ENCODE data around the gene MLLT3. TPM values are rescaled to one million over a fixed set of nuclear protein-coding genes. Genes with fewer than 3 reads are reported as not detected.
A peak's percentile ranks its signal among the peaks of the same experiment; 100 is the strongest.

MLLT3 gene
- total RNA-seq, 2 experiments from 2014 or later: 112 to 114 TPM

DNA sequence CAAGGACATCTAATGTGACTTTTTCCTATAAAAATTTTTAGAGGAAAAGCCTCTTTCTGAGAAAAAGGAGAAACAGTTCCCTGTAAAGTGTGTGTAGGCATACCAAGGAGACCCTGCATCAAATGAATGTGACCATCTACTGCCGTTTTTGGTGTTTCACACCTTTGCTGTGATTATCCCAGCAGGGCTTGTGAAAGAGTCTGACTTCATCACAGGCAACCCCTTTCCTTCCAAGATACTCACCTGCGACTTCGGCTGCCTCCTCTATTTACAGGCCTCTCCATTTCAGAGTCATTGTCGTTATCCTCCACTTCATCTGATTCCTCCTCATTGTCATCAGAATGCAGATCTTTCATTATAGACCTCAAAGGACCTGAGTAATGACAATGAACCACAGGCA, 259.1 kb downstream of the MLLT3 start:
- H3K4me3 Mint-ChIP-seq: no peak overlapping the region
- DNase-seq: no peak
- ChIA-PET CTCF (no interaction called here), POLR2A (no interaction called here)
- no peak for ATAC-seq
- no peaks in the 10 kb centered on the region for H3K9me3 Mint-ChIP-seq (ENCODE audit: insufficient read depth)
- no peaks in the 10 kb centered on the region for H3K27me3 Mint-ChIP-seq (ENCODE audit: low read depth)
- H3K27ac Mint-ChIP-seq: peak overlapping the region; percentile 53
- H3K36me3 Mint-ChIP-seq (ENCODE audit: low read depth): peaks cover 82% of the 10 kb centered on the region
- peaks cover 69% of the 10 kb centered on the region for H3K4me1 Mint-ChIP-seq (ENCODE audit: low read depth)

DNA sequence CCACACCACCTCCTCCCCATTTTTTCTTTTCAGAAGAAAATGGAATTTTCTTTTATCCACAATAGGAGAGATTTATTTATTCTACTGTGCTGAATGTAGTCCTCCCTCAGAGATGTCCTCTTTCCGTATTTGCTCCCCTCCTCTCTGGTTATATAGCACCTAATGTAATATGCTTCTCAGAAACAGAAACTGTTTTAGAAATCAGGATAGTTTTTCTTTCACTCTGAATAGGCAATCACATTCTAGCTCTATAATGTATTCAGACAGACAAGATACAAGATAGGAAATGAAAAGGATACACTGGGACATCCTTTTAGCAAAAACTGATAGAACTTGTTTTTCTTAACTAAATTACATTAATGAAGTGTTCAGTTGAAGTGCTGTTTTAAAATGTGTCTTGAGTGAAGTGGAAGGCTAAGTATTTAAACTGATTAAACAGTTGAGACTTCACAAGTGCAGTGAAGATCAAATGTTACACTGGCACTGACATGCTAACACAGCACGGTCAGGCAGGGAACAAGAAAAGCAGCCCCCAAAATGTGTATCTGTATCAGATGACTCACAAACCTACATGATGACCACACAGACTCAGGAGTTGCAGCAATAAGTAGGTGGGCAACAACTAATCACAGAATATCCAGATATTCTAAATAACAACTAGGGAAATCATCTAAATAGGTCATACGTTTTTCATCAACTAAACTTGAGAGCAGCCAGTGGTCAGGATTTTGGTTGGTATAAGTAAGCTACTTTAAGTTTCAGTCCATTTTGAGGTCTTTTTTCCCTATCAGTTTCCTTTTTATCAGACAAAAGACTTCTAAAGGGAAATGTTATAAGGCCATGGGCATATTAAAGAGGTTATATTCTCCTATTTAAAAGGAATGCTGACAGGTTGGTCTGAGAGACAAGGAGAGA, 260.4 kb downstream of the MLLT3 start:
- Mint-ChIP-seq H3K9me3 (ENCODE audit: insufficient read depth) (no peaks in the 10 kb centered on the region), H3K4me1 (ENCODE audit: low read depth) (peaks cover 70% of the 10 kb centered on the region), H3K27me3 (ENCODE audit: low read depth) (no peaks in the 10 kb centered on the region), H3K27ac (peak overlapping the region; percentile 87), H3K4me3 (peak overlapping the region; percentile 34), H3K36me3 (ENCODE audit: low read depth) (peaks cover 80% of the 10 kb centered on the region)
- CTCF ChIA-PET: no interaction called here
- DNase-seq (no peak), ATAC-seq (peak; percentile 77)
- POLR2A ChIA-PET: interaction anchor here (1.3 kb wide), 1 partner anchor 21 kb away, joined by 3 read pairs; no protein-coding TSS in a partner anchor

DNA sequence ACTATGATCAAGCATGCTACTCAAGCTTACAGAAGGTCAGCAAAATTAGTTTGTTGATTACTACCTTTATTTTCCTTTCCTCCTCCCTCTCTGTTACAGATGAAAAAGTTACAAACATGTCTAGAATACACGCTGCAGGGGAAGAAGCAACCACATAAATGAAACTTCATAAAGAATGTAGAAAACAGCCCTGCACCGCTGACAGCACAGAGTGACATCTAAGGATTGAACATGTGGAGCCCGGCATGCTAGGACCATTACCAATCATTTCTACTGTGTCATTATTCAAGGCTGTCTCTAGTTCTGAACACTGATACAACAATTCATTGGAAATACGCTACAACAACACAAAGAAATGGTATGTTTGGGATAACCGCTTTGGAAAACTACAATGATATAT, 261.1 kb downstream of the MLLT3 start:
- Mint-ChIP-seq H3K9me3 (ENCODE audit: insufficient read depth) (no peaks in the 10 kb centered on the region), H3K36me3 (ENCODE audit: low read depth) (peaks cover 80% of the 10 kb centered on the region), H3K4me1 (ENCODE audit: low read depth) (peaks cover 71% of the 10 kb centered on the region), H3K27ac (peak overlapping the region; percentile 74), H3K27me3 (ENCODE audit: low read depth) (no peaks in the 10 kb centered on the region), H3K4me3 (peak overlapping the region; percentile 34)
- POLR2A ChIA-PET: interaction anchor here (1.3 kb wide), 1 partner anchor 22 kb away, joined by 3 read pairs; no protein-coding TSS in a partner anchor
- DNase-seq (no peak), ATAC-seq (peak; percentile 35)
- CTCF ChIA-PET: interaction anchor here (1.2 kb wide), 1 partner anchor 164 kb away, joined by 3 read pairs; no protein-coding TSS in a partner anchor

DNA sequence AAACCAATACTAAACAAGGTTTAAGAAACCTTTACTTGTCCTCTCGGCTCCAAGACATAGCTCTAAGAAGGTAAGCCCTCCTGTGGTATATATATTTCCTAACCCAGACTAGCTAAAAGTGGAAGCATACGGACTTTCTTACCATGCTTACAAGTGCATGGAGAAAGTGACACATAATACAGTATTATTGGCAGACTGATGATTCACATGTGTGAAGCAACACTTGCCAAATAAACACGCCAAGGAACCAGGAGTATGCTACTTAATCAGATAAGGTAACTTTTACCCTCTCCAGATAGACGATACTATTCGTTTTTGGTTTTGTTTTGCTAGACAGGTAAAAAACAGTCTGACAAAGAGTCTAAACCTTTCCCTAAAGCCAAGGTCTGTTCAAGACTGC, 264.1 kb downstream of the MLLT3 start:
- Mint-ChIP-seq H3K27me3 (ENCODE audit: low read depth) (no peaks in the 10 kb centered on the region), H3K9me3 (ENCODE audit: insufficient read depth) (no peaks in the 10 kb centered on the region), H3K27ac (peak overlapping the region; percentile 37), H3K4me3 (no peak overlapping the region), H3K4me1 (ENCODE audit: low read depth) (peaks cover 90% of the 10 kb centered on the region), H3K36me3 (ENCODE audit: low read depth) (peaks cover 85% of the 10 kb centered on the region)
- POLR2A ChIA-PET: interaction anchor here (1.5 kb wide), 1 partner anchor 264 kb away, joined by 7 read pairs; the partner anchor contains the start of gene MLLT3
- no peak for DNase-seq
- CTCF ChIA-PET: interaction anchor here (1.0 to 2.2 kb wide), 6 partner anchors 9 to 583 kb away, joined by 3 to 16 read pairs (median 4); partner anchors contain the start of gene MLLT3
- ATAC-seq: peak; percentile 17

DNA sequence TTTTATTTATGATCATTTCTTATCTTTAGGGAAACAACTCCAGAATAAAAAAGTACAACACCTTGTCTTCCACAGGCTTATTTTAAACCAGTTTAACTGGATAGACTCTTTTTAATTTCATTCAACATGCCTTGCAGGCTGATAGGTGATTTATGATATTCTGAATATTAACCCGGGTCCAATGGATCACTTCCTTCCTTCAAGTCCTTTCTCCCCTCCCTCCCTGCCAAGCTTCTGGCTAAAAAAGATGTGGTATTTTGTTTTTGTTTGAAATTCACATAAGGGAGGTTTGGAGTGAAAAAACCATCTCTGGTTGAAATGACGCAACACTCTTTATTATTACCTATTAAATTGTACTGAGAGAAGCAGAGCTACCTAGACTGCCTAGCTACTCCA, 265.3 kb downstream of the MLLT3 start:
- ATAC-seq: no peak
- Mint-ChIP-seq H3K9me3 (ENCODE audit: insufficient read depth) (no peaks in the 10 kb centered on the region), H3K27ac (peak overlapping the region; percentile 77), H3K36me3 (ENCODE audit: low read depth) (peaks cover 86% of the 10 kb centered on the region), H3K4me1 (ENCODE audit: low read depth) (peaks cover 86% of the 10 kb centered on the region), H3K4me3 (no peak overlapping the region), H3K27me3 (ENCODE audit: low read depth) (no peaks in the 10 kb centered on the region)
- ChIA-PET CTCF (interaction anchor here (0.8 to 2.2 kb wide), 12 partner anchors 19 to 585 kb away, joined by 3 to 16 read pairs (median 3); partner anchors contain the start of gene MLLT3), POLR2A (interaction anchor here (1.5 kb wide), 1 partner anchor 265 kb away, joined by 7 read pairs; the partner anchor contains the start of gene MLLT3)
- no peak for DNase-seq

DNA sequence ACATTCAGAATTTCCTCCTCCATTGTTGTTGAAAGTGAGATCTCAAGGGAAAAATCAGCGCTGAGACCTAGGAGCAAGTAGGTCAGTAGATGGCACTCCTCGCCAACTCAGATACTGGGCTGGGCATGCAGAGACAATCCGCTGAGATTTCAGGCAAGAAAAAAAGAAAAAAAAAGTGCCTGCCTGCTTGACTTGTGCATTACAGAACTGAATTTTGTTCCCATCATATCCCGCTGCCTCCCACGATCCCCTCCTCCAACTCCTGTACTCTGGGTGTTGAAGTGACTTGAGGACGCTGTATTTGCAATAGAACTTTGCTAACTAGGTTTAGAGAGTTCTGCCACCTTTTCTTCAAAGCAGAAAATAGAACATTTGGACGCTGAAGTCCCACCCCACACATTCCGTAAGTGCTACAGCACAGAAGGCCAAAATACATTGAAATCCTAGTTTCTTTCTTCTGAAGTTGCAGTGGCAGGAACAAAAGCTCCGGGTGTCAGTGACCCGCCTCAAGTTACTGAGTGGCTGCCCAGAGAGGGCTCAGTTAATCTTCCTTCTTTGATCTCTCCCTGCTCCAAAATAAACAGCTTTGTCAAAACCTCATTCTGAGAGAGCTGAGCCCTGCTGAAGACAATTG, 265.8 kb downstream of the MLLT3 start:
- Mint-ChIP-seq H3K4me3 (no peak overlapping the region), H3K27me3 (ENCODE audit: low read depth) (no peaks in the 10 kb centered on the region), H3K36me3 (ENCODE audit: low read depth) (peaks cover 86% of the 10 kb centered on the region), H3K27ac (peak overlapping the region; percentile 77), H3K4me1 (ENCODE audit: low read depth) (peaks cover 81% of the 10 kb centered on the region), H3K9me3 (ENCODE audit: insufficient read depth) (no peaks in the 10 kb centered on the region)
- ATAC-seq: peak; percentile 62
- DNase-seq: peak; percentile 73
- ChIA-PET CTCF (interaction anchor here (0.8 to 2.2 kb wide), 13 partner anchors 20 to 586 kb away, joined by 3 to 16 read pairs (median 3); partner anchors contain the start of gene MLLT3), POLR2A (no interaction called here)

DNA sequence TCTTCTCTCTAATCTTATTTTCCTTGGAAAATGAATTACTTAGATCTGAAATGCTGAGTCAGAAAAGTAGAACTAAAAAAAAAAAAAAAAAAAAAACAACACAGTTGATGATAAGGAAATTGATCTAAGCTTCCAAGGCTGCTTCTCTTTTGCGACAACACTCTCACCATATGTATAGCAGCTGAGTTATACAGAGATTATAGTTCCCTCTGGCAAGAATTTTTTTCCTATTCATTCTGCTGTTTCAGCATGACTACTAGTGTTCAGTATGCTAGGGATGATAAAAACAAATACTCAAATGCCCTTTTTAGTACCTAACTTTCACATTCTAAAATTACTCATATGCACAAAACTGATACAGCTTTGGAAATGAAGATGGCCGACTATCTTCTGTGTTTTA, 267.3 kb downstream of the MLLT3 start:
- Mint-ChIP-seq H3K9me3 (ENCODE audit: insufficient read depth) (no peaks in the 10 kb centered on the region), H3K27me3 (ENCODE audit: low read depth) (no peaks in the 10 kb centered on the region), H3K4me1 (ENCODE audit: low read depth) (peaks cover 72% of the 10 kb centered on the region), H3K4me3 (no peak overlapping the region), H3K36me3 (ENCODE audit: low read depth) (peaks cover 86% of the 10 kb centered on the region), H3K27ac (no peak overlapping the region)
- ATAC-seq (no peak), DNase-seq (no peak)
- ChIA-PET POLR2A (interaction anchor here (0.9 kb wide), 1 partner anchor 20 kb away, joined by 3 read pairs; no protein-coding TSS in a partner anchor), CTCF (interaction anchor here (1.0 to 2.2 kb wide), 10 partner anchors 12 to 586 kb away, joined by 3 to 8 read pairs (median 4); partner anchors contain the start of gene MLLT3)

DNA sequence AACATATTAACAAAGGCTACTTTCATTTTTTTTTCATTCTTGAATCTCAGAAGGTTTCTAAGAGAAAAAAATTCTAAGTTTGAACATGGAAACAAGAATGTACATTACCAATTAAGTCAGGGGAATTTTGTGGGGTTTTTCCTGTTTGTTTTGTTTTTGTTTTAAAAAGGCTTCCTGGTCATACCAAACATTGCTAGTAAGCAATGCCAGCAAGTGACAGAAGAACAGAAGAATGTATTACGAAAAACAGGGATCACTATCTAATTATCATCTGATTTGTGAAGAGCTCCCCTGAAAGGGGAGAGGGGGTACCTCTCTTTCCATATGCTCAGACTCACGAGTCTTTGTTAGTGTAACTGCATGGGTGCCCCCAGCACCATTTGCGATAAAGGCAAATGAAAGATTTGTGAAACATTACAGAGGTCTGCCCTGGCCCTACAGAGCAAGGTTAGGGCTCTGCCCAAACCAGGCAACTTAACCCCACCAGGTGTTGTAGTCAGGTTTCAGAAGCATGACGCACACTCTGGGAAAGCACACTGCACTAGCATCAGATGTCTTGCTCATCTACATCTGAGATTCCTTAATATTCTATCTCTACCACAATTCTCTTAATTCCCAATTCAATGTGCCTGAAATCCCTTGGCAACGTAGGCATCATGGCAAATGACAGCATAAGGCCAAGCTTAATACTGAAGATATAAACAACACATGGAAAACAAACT, 268.2 kb downstream of the MLLT3 start:
- Mint-ChIP-seq H3K9me3 (ENCODE audit: insufficient read depth) (no peaks in the 10 kb centered on the region), H3K36me3 (ENCODE audit: low read depth) (peaks cover 84% of the 10 kb centered on the region), H3K4me1 (ENCODE audit: low read depth) (peaks cover 74% of the 10 kb centered on the region), H3K27ac (no peak overlapping the region), H3K4me3 (no peak overlapping the region), H3K27me3 (ENCODE audit: low read depth) (no peaks in the 10 kb centered on the region)
- ATAC-seq (no peak), DNase-seq (no peak)
- POLR2A ChIA-PET: interaction anchor here (0.5 kb wide), 1 partner anchor 70 kb away, joined by 3 read pairs; no protein-coding TSS in a partner anchor
- CTCF ChIA-PET: interaction anchor here (1.1 to 2.2 kb wide), 2 partner anchors 33 to 256 kb away, joined by 3 to 6 read pairs; no protein-coding TSS in a partner anchor

DNA sequence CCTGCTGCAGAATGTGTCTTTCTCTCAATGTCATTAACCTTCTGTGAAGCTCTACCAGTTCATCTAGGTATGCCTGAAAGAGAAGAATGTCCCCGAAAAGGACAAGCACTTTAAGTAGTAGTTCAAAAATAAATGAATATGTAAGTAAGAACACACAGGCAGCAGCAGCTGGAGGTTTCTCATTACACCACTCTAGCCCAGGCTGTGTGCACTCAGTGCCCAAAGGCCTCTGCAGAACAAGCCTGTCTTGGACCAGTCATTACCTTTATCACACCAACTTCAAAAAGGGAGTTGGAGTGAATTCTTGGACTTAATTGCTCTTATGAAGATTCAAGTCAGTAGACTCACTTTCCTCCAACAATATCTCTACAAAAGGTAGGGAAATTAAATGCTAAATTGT, 268.8 kb downstream of the MLLT3 start:
- peaks cover 86% of the 10 kb centered on the region for H3K36me3 Mint-ChIP-seq (ENCODE audit: low read depth)
- no peak for ATAC-seq

DNA sequence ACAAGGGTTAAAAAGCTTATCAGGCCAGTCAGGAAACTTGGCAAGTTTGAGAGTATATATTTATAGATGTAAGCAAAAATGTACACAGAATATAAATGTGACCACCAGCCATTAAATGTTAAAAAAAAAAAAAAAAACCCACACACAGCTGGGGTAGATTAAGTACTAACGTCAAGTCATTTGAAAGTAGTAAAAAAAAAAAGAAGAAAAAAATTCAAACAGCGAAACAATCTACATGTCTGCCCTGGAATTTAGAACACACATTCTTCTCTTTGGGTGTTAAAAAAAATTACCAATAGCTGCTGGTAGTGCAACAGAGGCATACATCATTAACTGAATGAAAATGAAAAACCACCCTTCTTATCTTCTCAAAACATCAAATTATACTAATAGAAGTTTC, 269.7 kb downstream of the MLLT3 start:
- no peak overlapping the region for H3K4me3 Mint-ChIP-seq
- ChIA-PET POLR2A (no interaction called here), CTCF (interaction anchor here (1.3 kb wide), 1 partner anchor 270 kb away, joined by 4 read pairs; the partner anchor contains the start of gene MLLT3)
- no peaks in the 10 kb centered on the region for H3K9me3 Mint-ChIP-seq (ENCODE audit: insufficient read depth)
- H3K36me3 Mint-ChIP-seq (ENCODE audit: low read depth): peaks cover 87% of the 10 kb centered on the region
- ATAC-seq (no peak), DNase-seq (no peak)
- peaks cover 72% of the 10 kb centered on the region for H3K4me1 Mint-ChIP-seq (ENCODE audit: low read depth)
- no peak overlapping the region for H3K27ac Mint-ChIP-seq
- no peaks in the 10 kb centered on the region for H3K27me3 Mint-ChIP-seq (ENCODE audit: low read depth)

More for the DNA sequence above, 268.8 kb downstream of the MLLT3 start:
- no peaks in the 10 kb centered on the region for H3K9me3 Mint-ChIP-seq (ENCODE audit: insufficient read depth)
- CTCF ChIA-PET: interaction anchor here (1.3 to 2.2 kb wide), 2 partner anchors 32 to 269 kb away, joined by 4 to 6 read pairs; partner anchors contain the start of gene MLLT3
- peaks cover 76% of the 10 kb centered on the region for H3K4me1 Mint-ChIP-seq (ENCODE audit: low read depth)
- no peak overlapping the region for H3K27ac Mint-ChIP-seq
- H3K4me3 Mint-ChIP-seq: no peak overlapping the region
- POLR2A ChIA-PET: no interaction called here
- no peaks in the 10 kb centered on the region for H3K27me3 Mint-ChIP-seq (ENCODE audit: low read depth)
- DNase-seq: no peak

DNA sequence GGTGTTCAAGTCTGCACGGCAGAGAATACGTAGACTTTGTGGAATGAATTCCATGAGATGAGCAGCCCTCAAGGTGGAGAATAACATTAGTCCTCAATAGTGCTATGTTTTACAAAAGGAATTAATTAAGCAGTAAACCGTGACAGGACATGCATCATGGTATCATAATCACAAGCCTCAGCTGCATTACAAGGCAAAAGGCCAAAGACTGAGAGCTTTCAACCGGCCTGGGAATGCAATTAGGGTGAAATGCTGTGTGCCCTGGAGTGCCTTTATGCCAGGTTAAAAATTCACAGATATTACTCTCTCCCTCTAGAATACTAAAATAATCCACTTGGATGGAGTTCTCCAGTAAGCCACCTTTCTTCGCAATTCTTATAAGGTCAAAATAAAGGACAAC, 270.6 kb downstream of the MLLT3 start:
- no peaks in the 10 kb centered on the region for H3K27me3 Mint-ChIP-seq (ENCODE audit: low read depth)
- ATAC-seq: no peak
- peaks cover 83% of the 10 kb centered on the region for H3K36me3 Mint-ChIP-seq (ENCODE audit: low read depth)
- no peak overlapping the region for H3K4me3 Mint-ChIP-seq
- CTCF ChIA-PET: no interaction called here
- H3K27ac Mint-ChIP-seq: no peak overlapping the region
- no peak for DNase-seq
- POLR2A ChIA-PET: no interaction called here
- no peaks in the 10 kb centered on the region for H3K9me3 Mint-ChIP-seq (ENCODE audit: insufficient read depth)
- peaks cover 65% of the 10 kb centered on the region for H3K4me1 Mint-ChIP-seq (ENCODE audit: low read depth)
